ENCODE data around the gene CHD3.
"Not testable (repeated sequence)": the region's sequence is repeated elsewhere in the genome, so short reads cannot be mapped to it uniquely, and the experiment has no call there.

The CHD3 gene

DNA sequence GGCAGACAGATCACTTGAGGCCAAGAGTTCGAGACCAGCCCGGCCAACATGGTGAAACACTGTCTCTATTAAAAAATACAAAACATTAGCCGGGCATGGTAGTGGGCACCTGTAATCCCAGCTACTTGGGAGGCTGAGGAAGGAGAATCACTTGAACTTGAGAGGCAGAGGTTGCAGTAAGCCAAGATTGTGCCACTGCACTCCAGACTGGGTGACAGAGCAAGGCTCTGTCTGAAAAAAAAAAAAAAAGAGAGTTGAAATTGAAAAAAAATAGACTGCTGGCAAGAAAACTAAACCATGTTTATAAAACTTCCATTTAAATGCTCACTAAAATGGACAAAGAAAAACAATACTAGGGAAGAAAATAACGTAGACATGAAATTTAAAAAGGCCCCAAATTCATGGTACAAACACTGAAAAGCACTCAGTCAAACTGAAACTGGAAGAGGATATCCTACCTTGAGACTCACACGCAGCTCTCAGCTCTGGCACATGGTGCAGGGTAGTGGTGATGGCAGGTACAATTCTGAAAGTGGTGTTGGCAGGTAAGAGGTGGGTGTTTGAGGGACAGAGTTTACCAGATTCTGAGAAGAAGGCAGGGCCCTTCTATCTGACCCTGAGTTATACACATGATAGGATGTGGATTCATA, 62.7 kb downstream of the CHD3 start (continued):
- TF ChIP-seq, protein P1, sequence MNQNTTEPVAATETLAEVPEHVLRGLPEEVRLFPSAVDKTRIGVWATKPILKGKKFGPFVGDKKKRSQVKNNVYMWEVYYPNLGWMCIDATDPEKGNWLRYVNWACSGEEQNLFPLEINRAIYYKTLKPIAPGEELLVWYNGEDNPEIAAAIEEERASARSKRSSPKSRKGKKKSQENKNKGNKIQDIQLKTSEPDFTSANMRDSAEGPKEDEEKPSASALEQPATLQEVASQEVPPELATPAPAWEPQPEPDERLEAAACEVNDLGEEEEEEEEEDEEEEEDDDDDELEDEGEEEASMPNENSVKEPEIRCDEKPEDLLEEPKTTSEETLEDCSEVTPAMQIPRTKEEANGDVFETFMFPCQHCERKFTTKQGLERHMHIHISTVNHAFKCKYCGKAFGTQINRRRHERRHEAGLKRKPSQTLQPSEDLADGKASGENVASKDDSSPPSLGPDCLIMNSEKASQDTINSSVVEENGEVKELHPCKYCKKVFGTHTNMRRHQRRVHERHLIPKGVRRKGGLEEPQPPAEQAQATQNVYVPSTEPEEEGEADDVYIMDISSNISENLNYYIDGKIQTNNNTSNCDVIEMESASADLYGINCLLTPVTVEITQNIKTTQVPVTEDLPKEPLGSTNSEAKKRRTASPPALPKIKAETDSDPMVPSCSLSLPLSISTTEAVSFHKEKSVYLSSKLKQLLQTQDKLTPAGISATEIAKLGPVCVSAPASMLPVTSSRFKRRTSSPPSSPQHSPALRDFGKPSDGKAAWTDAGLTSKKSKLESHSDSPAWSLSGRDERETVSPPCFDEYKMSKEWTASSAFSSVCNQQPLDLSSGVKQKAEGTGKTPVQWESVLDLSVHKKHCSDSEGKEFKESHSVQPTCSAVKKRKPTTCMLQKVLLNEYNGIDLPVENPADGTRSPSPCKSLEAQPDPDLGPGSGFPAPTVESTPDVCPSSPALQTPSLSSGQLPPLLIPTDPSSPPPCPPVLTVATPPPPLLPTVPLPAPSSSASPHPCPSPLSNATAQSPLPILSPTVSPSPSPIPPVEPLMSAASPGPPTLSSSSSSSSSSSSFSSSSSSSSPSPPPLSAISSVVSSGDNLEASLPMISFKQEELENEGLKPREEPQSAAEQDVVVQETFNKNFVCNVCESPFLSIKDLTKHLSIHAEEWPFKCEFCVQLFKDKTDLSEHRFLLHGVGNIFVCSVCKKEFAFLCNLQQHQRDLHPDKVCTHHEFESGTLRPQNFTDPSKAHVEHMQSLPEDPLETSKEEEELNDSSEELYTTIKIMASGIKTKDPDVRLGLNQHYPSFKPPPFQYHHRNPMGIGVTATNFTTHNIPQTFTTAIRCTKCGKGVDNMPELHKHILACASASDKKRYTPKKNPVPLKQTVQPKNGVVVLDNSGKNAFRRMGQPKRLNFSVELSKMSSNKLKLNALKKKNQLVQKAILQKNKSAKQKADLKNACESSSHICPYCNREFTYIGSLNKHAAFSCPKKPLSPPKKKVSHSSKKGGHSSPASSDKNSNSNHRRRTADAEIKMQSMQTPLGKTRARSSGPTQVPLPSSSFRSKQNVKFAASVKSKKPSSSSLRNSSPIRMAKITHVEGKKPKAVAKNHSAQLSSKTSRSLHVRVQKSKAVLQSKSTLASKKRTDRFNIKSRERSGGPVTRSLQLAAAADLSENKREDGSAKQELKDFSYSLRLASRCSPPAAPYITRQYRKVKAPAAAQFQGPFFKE (tag by site-specific recombination; IDR thresholded peaks at IDR 0.05; ENCODE audit: borderline replicate concordance): no peak
- TF ChIP-seq PRDM6 (tag by site-specific recombination; IDR thresholded peaks at IDR 0.05): no peak
- TF ChIP-seq ZNF621 (tag by site-specific recombination; IDR thresholded peaks at IDR 0.05): no peak
- no peak for TF ChIP-seq ZBTB17 (tag by site-specific recombination; IDR thresholded peaks at IDR 0.05)
- TF ChIP-seq ZNF549 (tag by site-specific recombination; IDR thresholded peaks at IDR 0.05): no peak
- no peak for TF ChIP-seq ZNF26 (tag by site-specific recombination; IDR thresholded peaks at IDR 0.05)
- TF ChIP-seq, protein P2, sequence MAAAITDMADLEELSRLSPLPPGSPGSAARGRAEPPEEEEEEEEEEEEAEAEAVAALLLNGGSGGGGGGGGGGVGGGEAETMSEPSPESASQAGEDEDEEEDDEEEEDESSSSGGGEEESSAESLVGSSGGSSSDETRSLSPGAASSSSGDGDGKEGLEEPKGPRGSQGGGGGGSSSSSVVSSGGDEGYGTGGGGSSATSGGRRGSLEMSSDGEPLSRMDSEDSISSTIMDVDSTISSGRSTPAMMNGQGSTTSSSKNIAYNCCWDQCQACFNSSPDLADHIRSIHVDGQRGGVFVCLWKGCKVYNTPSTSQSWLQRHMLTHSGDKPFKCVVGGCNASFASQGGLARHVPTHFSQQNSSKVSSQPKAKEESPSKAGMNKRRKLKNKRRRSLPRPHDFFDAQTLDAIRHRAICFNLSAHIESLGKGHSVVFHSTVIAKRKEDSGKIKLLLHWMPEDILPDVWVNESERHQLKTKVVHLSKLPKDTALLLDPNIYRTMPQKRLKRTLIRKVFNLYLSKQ (tag by site-specific recombination; IDR thresholded peaks at IDR 0.05; ENCODE audit: borderline replicate concordance): no peak
- no peak for TF ChIP-seq ZNF76 (tag by site-specific recombination; IDR thresholded peaks at IDR 0.05; ENCODE audit: borderline replicate concordance, low read depth)

GRCh38 chr17:7953266-7953665, 64.7 kb downstream of the CHD3 start:
- peaks cover 20 to 24% of the 10 kb centered on the region in 2 experiments for H3K36me3 ChIP-seq (ENCODE audit: control insufficient read depth in 2 of 2, insufficient read depth in 1 of 2, low read length in 2 of 2)
- H3K4me1 ChIP-seq (ENCODE audit: control insufficient read depth, insufficient read depth, low read length); H3K9me3 ChIP-seq (ENCODE audit: control insufficient read depth, insufficient read depth, low read depth, low read length); POLR2A ChIA-PET; H3K4me3 ChIP-seq (ENCODE audit: low read depth, low read length); H3K27ac ChIP-seq (ENCODE audit: extremely low read depth, low read depth, low read length): not testable (repeated sequence)
- CTCF ChIA-PET: interaction anchor here (0.7 to 1.4 kb wide), 2 partner anchors 33 to 37 kb away, joined by 3 to 4 read pairs; no protein-coding TSS in a partner anchor

- ChIA-PET CTCF (interaction anchor here (0.6 to 0.7 kb wide), 2 partner anchors 14 to 17 kb away, joined by 3 to 4 read pairs; no protein-coding TSS in a partner anchor), POLR2A (interaction anchor here (0.6 to 1.0 kb wide), 3 partner anchors 16 to 23 kb away, joined by 3 read pairs; no protein-coding TSS in a partner anchor)
- H3K4me3 ChIP-seq (ENCODE audit: low read depth, low read length): no peak overlapping the region
- H3K27ac ChIP-seq (ENCODE audit: extremely low read depth, low read depth, low read length): no peak overlapping the region
- H3K9me3 ChIP-seq (ENCODE audit: control insufficient read depth, insufficient read depth, low read depth, low read length): no peaks in the 10 kb centered on the region
- H3K36me3 ChIP-seq (ENCODE audit: control insufficient read depth in 2 of 2, insufficient read depth in 1 of 2, low read length in 2 of 2): peaks cover under 1 to 1% of the 10 kb centered on the region in 2 experiments; a peak in 2 of 3 replicates
- H3K4me1 ChIP-seq (ENCODE audit: control insufficient read depth, insufficient read depth, low read length): no peaks in the 10 kb centered on the region
- TF ChIP-seq ZBTB20 (tag by site-specific recombination; IDR thresholded peaks at IDR 0.05) (no peak), ZNF645 (tag by site-specific recombination; IDR thresholded peaks at IDR 0.05) (no peak), ZNF202 (tag by site-specific recombination; IDR thresholded peaks at IDR 0.05; ENCODE audit: borderline replicate concordance) (no peak), ZIC2 (tag by site-specific recombination; IDR thresholded peaks at IDR 0.05) (no peak), ZNF157 (tag by site-specific recombination; IDR thresholded peaks at IDR 0.05) (no peak), ZNF335 (tag by site-specific recombination; conservative IDR thresholded peaks at IDR 0.05) (no peak), ZNF558 (tag by site-specific recombination; IDR thresholded peaks at IDR 0.05) (no peak), ZNF529 (tag by site-specific recombination; IDR thresholded peaks at IDR 0.05; ENCODE audit: insufficient replicate concordance) (no peak), ZNF549 (tag by site-specific recombination; IDR thresholded peaks at IDR 0.05) (no peak)
- TF ChIP-seq, protein P3, sequence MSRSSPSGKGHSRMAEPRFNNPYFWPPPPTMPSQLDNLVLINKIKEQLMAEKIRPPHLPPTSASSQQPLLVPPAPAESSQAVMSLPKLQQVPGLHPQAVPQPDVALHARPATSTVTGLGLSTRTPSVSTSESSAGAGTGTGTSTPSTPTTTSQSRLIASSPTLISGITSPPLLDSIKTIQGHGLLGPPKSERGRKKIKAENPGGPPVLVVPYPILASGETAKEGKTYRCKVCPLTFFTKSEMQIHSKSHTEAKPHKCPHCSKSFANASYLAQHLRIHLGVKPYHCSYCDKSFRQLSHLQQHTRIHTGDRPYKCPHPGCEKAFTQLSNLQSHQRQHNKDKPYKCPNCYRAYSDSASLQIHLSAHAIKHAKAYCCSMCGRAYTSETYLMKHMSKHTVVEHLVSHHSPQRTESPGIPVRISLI (tag by site-specific recombination; IDR thresholded peaks at IDR 0.05): no peak
Measured at GRCh38 chr17:7955414-7956227, 67.0 kb downstream of the CHD3 start.
